Cardiac muscle cell (in vitro differentiated cells and primary cell): Measurements from ENCODE around the gene KIF6. TPM values are rescaled to one million over a fixed set of nuclear protein-coding genes. Genes with fewer than 3 reads are reported as not detected.
"Not testable (repeated sequence)": the region's sequence is repeated elsewhere in the genome, so short reads cannot be mapped to it uniquely, and the experiment has no call there.

ENCODE experiments used
- DNase-seq, 2 donors: peaks; one replicate each; pipeline versions ENCODE4 v3.0.0 to v3.0.0-alpha.2; 2010 to 2017; ENCODE audit warnings: low read depth in 1 of 2, low spot score in 1 of 2
- H3K27ac ChIP-seq: fragments of 200-600 bp; sonication (generic); 2 replicates; pipeline ENCODE4 v1.5.1; 2016
- H3K27me3 ChIP-seq: fragments of 200-600 bp; sonication (generic); 2 replicates; pipeline ENCODE4 v1.6.0; 2016; ENCODE audit warnings: control low read depth
- H3K36me3 ChIP-seq: fragments of 200-600 bp; sonication (generic); 2 replicates; pipeline ENCODE4 v1.5.1; 2016; ENCODE audit warnings: control low read depth
- H3K4me1 ChIP-seq: fragments of 200-600 bp; sonication (generic); 2 replicates; pipeline ENCODE4 v1.8.1; 2017; ENCODE audit warnings: low read depth, mild to moderate bottlenecking, mixed run types
- H3K4me3 ChIP-seq: fragments of 200-600 bp; sonication (generic); 2 replicates; pipeline ENCODE4 v1.5.1; 2016; ENCODE audit warnings: mild to moderate bottlenecking
- H3K9me3 ChIP-seq: fragments of 200-600 bp; sonication (generic); 2 replicates; pipeline ENCODE4 v1.5.1; 2017; ENCODE audit warnings: low read depth, mild to moderate bottlenecking, control low read depth
- CTCF ChIP-seq: IDR thresholded peaks from 2 replicates; pipeline ENCODE4 v1.5.1; 2012; ENCODE audit warnings: low read depth, mild to moderate bottlenecking, low read length
- polyA plus RNA-seq: library from polyadenylated mRNA; unstranded; fragments of >200 nt; fragmentation: Nextera tagmentation; extraction: Ambion mirVana; gene quantifications from 2 replicates; pipeline ENCODE4 v1.2.1, GENCODE V29; 2016
- total RNA-seq: library from RNA; depleted of rRNA; stranded (reverse); fragments of >200 nt; gene quantifications from 2 replicates; pipeline ENCODE4 v1.2.3, GENCODE V29; 2016

KIF6 gene
- total and polyA plus RNA-seq, 2 experiments from 2014 or later: 0.69 to 1.7 TPM

GRCh38 chr6:39518221-39518620 is 207.0 kb downstream of the KIF6 start:
- TF ChIP-seq CTCF: no peak
- H3K4me1 ChIP-seq: peaks cover 4% of the 10 kb centered on the region
- H3K27ac ChIP-seq: no peak overlapping the region
- H3K4me3 ChIP-seq: no peak overlapping the region
- H3K27me3 ChIP-seq: no peaks in the 10 kb centered on the region
- H3K36me3 ChIP-seq: no peaks in the 10 kb centered on the region
- no peaks in the 10 kb centered on the region for H3K9me3 ChIP-seq
- DNase-seq: no peak

GRCh38 chr6:39517756-39518155 is 207.5 kb downstream of the KIF6 start:
- H3K9me3 ChIP-seq: no peaks in the 10 kb centered on the region
- DNase-seq: peak in 1 of 2 donors; percentile 15
- no peaks in the 10 kb centered on the region for H3K27me3 ChIP-seq
- H3K4me3 ChIP-seq: no peak overlapping the region
- no peak for TF ChIP-seq CTCF
- H3K27ac ChIP-seq: no peak overlapping the region
- H3K4me1 ChIP-seq: peaks cover 4% of the 10 kb centered on the region
- H3K36me3 ChIP-seq: no peaks in the 10 kb centered on the region

GRCh38 chr6:39516471-39516870 is 208.7 kb downstream of the KIF6 start:
- Histone ChIP-seq H3K4me1 (peaks cover 4% of the 10 kb centered on the region), H3K9me3 (no peaks in the 10 kb centered on the region), H3K27me3 (no peaks in the 10 kb centered on the region), H3K27ac (no peak overlapping the region), H3K36me3 (no peaks in the 10 kb centered on the region), H3K4me3 (no peak overlapping the region)
- no peak for DNase-seq
- TF ChIP-seq CTCF: no peak

GRCh38 chr6:39515471-39515870 is 209.7 kb downstream of the KIF6 start:
- DNase-seq: no peak
- Histone ChIP-seq H3K4me3 (no peak overlapping the region), H3K36me3 (no peaks in the 10 kb centered on the region), H3K9me3 (no peaks in the 10 kb centered on the region), H3K4me1 (peaks cover 4% of the 10 kb centered on the region), H3K27me3 (no peaks in the 10 kb centered on the region), H3K27ac (no peak overlapping the region)
- no peak for TF ChIP-seq CTCF

GRCh38 chr6:39515006-39515405 is 210.2 kb downstream of the KIF6 start:
- no peak for TF ChIP-seq CTCF
- Histone ChIP-seq H3K27me3 (no peaks in the 10 kb centered on the region), H3K36me3 (no peaks in the 10 kb centered on the region), H3K9me3 (no peaks in the 10 kb centered on the region), H3K27ac (no peak overlapping the region), H3K4me3 (no peak overlapping the region), H3K4me1 (peaks cover 4% of the 10 kb centered on the region)
- no peak for DNase-seq

- H3K27me3 ChIP-seq, H3K9me3 ChIP-seq: not testable (repeated sequence)
Measured at GRCh38 chr6:39509831-39510230, 215.4 kb downstream of the KIF6 start.

More at GRCh38 chr6:39509831-39510230, 215.4 kb downstream of the KIF6 start:
- H3K4me1 ChIP-seq, H3K36me3 ChIP-seq, H3K27ac ChIP-seq, H3K4me3 ChIP-seq, DNase-seq: not testable (repeated sequence)
